HG03060 (cell line): ENCODE results near the gene RBPJ.

Source experiments
- ATAC-seq: cut with Tn5 transposase; IDR thresholded peaks from one replicate; pipeline ENCODE4 v1.9.1; 2021; ENCODE audit warnings: low read depth, moderate number of reproducible peaks; ENCODE audit not compliant: unreplicated experiment

RBPJ gene

DNA sequence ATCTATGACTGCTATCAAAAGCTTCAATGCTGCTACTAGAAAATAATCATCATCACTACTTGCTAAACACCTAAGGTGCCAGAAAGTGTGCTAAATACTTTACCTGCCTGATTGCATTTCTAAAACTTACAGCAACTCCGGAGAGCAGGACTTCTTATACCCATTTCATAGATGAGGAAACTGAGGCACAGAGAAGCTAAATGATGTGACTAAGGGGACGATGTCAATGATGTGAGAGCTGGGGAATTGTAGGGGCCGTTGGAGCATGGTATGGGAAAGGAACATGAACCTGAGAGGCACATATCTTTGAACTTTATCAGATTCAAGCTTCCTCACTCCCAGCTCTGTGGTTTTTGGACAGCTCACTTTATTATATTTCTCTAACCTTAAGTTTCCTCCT lies 130.8 kb downstream of the RBPJ start:
- ATAC-seq: no peak

GRCh38 chr4:26452565-26453531 lies 132.0 kb downstream of the RBPJ start:
- ATAC-seq: no peak

DNA sequence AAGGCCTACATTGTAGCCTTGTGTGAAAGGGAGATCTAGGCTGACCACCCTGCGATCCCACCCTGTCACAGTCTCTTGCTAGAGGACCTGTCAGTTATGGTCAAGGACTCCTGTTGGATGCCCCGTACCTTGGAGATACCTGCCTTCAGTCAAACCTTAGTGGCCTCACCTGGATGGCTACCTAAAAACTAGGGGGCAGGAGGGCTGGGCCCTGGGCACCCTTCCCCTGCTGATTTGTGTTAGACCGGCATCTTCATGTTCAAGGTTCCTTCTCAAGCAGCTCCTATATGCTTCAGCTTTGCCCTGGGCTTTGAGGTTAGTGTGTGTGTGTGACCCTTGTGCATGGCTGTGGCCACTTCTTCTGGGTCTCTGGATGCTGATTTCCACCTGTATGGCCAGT lies 134.1 kb downstream of the RBPJ start:
- ATAC-seq: no peak

DNA sequence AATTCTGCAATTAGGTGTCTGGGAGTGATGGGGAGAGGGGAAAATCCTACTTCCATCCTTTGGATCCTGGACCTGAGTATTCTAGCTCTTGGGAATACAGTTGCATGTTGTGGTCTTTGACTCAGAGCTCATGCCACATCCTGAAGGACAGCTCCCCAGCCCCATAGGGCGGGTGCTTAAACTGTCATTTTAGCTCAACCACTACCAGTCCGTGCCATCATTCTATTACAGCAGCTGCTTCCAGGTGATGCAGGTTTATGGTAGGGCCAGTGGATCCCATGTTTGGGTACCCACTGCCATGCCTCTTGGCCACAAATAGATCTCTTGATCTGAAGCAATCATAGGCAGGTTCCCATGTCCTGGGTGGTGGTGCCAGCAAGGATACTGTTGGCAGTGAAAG lies 134.8 kb downstream of the RBPJ start:
- ATAC-seq: no peak

- ATAC-seq: no peak
These were observed 136.6 kb downstream of the RBPJ start for GRCh38 chr4:26457412-26457811.

DNA sequence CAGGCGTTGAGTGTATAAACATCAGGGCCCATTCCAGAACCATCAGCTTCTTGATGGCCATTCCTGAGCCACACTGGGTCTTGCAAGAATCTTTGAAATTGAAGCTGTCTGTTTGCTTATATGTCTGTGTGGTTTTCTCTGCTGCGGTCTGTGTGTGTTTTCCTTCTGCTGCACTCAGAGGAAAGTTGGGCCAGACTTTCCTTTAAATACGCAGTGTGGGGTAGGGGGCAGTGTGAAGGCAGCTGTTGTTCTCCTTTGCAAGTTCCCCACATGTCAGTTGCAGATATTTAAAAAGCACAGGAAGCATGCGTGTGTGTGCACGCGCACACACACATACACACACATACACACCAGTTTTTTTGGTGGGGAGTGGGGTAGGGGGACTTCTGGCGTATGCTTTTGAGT lies 137.3 kb downstream of the RBPJ start:
- ATAC-seq: no peak

DNA sequence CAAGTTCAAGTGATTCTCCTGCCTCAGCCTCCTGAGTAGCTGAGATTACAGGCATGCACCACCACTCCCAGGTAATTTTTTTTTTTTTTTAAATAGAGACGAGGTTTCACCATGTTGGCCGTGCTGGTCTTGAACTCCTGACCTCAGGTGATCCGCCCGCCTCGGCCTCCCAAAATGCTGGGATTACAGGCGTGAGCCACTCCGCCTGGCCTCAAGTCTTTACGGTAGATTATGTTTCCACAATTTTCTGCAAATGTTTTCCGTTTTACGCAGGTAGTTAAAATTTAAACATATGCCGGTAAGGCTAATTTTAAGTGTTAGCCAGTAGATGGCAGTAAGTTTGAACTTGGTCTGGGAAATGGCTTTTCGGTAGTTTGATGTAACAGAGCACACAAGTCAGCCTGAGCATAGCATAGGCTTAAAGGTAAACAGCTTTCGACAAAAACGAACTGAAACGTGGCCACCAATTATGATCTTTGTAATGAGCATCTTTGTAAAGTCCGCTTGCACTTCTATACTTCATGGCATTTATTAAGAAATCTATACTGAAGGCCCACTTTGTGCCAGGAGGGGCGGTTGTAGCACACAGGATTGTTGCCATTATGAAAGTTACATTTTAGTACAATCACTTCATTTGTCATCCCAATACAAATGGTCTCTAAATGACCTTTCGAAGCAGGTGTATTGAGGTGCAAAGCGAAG lies 138.4 kb downstream of the RBPJ start:
- no peak for ATAC-seq

GRCh38 chr4:26459756-26460530 lies 139.1 kb downstream of the RBPJ start:
- no peak for ATAC-seq

GRCh38 chr4:26462874-26463273 lies 142.1 kb downstream of the RBPJ start:
- ATAC-seq: no peak

DNA sequence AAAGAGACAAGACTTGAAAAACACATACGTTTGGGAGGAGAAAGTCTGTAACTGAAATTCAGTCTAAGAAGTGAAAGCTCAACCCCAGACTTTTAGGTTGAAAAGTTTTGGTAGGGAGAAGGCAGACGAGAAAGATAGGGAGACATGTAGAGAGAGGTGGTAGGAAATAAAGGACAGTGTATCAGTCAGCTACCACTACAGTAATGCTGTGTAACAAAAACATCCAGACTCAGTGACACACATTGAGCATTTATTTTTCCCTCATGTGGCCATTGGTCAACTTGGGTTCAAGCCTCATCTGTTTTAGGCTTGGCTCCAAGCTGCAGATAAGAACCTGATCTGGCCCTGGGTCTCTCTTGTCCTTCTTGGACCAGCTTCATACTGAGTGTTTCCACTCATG lies 142.6 kb downstream of the RBPJ start:
- no peak for ATAC-seq

- no peak for ATAC-seq
These were observed 143.7 kb downstream of the RBPJ start for GRCh38 chr4:26464420-26465095.

- ATAC-seq: no peak
These were observed 145.9 kb downstream of the RBPJ start for GRCh38 chr4:26466578-26467270.

GRCh38 chr4:26467724-26468123 lies 146.9 kb downstream of the RBPJ start:
- ATAC-seq: no peak

- ATAC-seq: no peak
These were observed 147.6 kb downstream of the RBPJ start for GRCh38 chr4:26468283-26468949.

GRCh38 chr4:26468977-26469376 lies 148.2 kb downstream of the RBPJ start:
- ATAC-seq: no peak

- ATAC-seq: no peak
These were observed 151.1 kb downstream of the RBPJ start for GRCh38 chr4:26471890-26472289.

- no peak for ATAC-seq
These were observed 153.1 kb downstream of the RBPJ start for GRCh38 chr4:26473893-26474292.

- ATAC-seq: no peak
These were observed 153.7 kb downstream of the RBPJ start for GRCh38 chr4:26474551-26474950.

DNA sequence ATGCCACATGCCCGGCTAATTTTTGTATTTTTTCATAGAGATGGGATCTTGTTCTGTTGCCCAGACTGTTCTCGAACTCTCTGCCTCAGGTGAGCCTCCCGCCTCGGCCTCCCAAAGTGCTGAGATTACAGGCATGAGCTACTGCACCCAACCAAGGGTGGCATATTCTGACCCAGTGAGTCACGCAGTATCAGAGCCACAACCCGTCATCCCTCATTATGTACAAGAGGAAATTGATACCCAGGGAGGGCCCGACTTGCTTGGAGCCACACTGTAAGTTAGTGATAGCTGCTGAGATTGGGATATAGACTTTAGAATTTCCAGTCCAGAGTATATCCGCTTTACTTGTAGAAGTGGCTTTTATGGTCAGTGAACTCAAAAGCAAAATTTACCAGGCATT lies 154.9 kb downstream of the RBPJ start:
- no peak for ATAC-seq
